Esophagus squamous epithelium (tissue), 5 donors: ENCODE data around the gene SLC22A7. TPM values are rescaled to one million over a fixed set of nuclear protein-coding genes. Genes with fewer than 3 reads are reported as not detected.

ENCODE experiments used
- DNase-seq: peaks from one replicate; lab custom pipeline; 2025; lab: John Stamatoyannopoulos, UW
- H3K27ac ChIP-seq, 4 donors: fragments of 200-600 bp; sonication (generic); one replicate each; pipeline ENCODE4 v1.5.1; 2016 to 2019; ENCODE audit warnings: mild to moderate bottlenecking in 1 of 4
- H3K27me3 ChIP-seq, 4 donors: fragments of 200-600 bp; sonication (generic); 1 replicate in 3 of 4; 2 replicates in 1 of 4; pipeline versions ENCODE4 v1.5.1 to v1.6.0; 2017 to 2021; ENCODE audit warnings: antibody characterized with exemption in 1 of 4
- H3K36me3 ChIP-seq, 3 donors: fragments of 200-600 bp; sonication (generic); one replicate each; pipeline ENCODE4 v1.5.1; 2016 to 2019
- H3K4me1 ChIP-seq, 3 donors: fragments of 200-600 bp; sonication (generic); one replicate each; pipeline ENCODE4 v1.5.1; 2017 to 2019
- H3K4me3 ChIP-seq, 4 donors: fragments of 200-600 bp; sonication (generic); 1 replicate in 3 of 4; 2 replicates in 1 of 4; pipeline ENCODE4 v1.5.1; 2016 to 2019; ENCODE audit warnings: mild to moderate bottlenecking in 2 of 4, moderate library complexity in 1 of 4
- H3K9me3 ChIP-seq, 3 donors: fragments of 200-600 bp; sonication (generic); one replicate each; pipeline ENCODE4 v1.5.1; 2016 to 2019
- CTCF ChIP-seq, 6 experiments: fragments of 450-650 bp in 4 of 6; fragments of 200-600 bp in 2 of 6; sonication (generic) in 2 of 6; IDR thresholded peaks; one replicate each; pipeline ENCODE4 v1.5.1; 2016 to 2019; ENCODE audit warnings: antibody characterized with exemption in 6 of 6, mild to moderate bottlenecking in 4 of 6, moderate library complexity in 4 of 6
- POLR2A ChIP-seq, 4 donors: fragments of 450-650 bp; IDR thresholded peaks; one replicate each; pipeline ENCODE4 v1.6.1; 2017; ENCODE audit warnings: antibody characterized with exemption in 4 of 4, mild to moderate bottlenecking in 4 of 4, moderate library complexity in 3 of 4
- WGBS, 2 donors: methylation state at CpG; one replicate each; pipeline ENCODE4 v1.1.5; 2018; 5-methylcytosine and 5-hydroxymethylcytosine counted together
- intact Hi-C: fragments of 100-400 bp; cut with DNase I; formaldehyde crosslinking; loops from one replicate; pipeline ENCODE4 v1.15.0; 2022
- total RNA-seq, 4 donors: library from RNA; depleted of rRNA; stranded (reverse); fragments of >200 nt; gene quantifications; one replicate each; pipeline ENCODE4 v1.1.0, GENCODE V29; 2016
- donor health status: DM: yes; HTN: yes; CAD: no.

SLC22A7 gene
- total RNA-seq, 4 donors from 2014 or later: not detected

GRCh38 chr6:43264599-43265145 lies 33.4 kb upstream of the SLC22A7 start:
- Histone ChIP-seq H3K4me3 (no peak overlapping the region), H3K9me3 (no peaks in the 10 kb centered on the region), H3K36me3 (no peaks in the 10 kb centered on the region), H3K4me1 (peaks cover 0 to 23% (median 12%) of the 10 kb centered on the region in 3 donors), H3K27me3 (peaks cover 0 to 17% (median 0%) of the 10 kb centered on the region in 4 donors), H3K27ac (no peak overlapping the region)
- WGBS, 2 donors: 78 to 83% methylated on average over 5 of the region's 5 CpGs
- TF ChIP-seq CTCF (IDR thresholded peaks at IDR 0.05) (no peak), POLR2A (IDR thresholded peaks at IDR 0.05) (no peak)
- intact Hi-C loops: loop anchor here (10.0 kb wide), 1 partner anchor 240 kb away; no protein-coding TSS in a partner anchor
- DNase-seq: no peak

GRCh38 chr6:43265564-43265963 lies 32.5 kb upstream of the SLC22A7 start:
- intact Hi-C loops: loop anchor here (10.0 kb wide), 1 partner anchor 239 kb away; no protein-coding TSS in a partner anchor
- Histone ChIP-seq H3K27ac (no peak overlapping the region), H3K4me3 (no peak overlapping the region), H3K9me3 (no peaks in the 10 kb centered on the region), H3K4me1 (peaks cover 0 to 29% (median 14%) of the 10 kb centered on the region in 3 donors), H3K36me3 (no peaks in the 10 kb centered on the region), H3K27me3 (peaks cover 0 to 24% (median 0%) of the 10 kb centered on the region in 4 donors)
- 87 to 90% methylated on average over 3 to 6 of the region's 6 CpGs for WGBS, 2 donors
- no peak for DNase-seq
- TF ChIP-seq CTCF (IDR thresholded peaks at IDR 0.05): no peak
- TF ChIP-seq POLR2A (IDR thresholded peaks at IDR 0.05): no peak

GRCh38 chr6:43267619-43268354 lies 30.3 kb upstream of the SLC22A7 start:
- Histone ChIP-seq H3K27me3 (peaks cover 0 to 33% (median 0%) of the 10 kb centered on the region in 4 donors), H3K27ac (peak overlapping the region in 3 of 4 donors; percentile 48 to 81 (median 63)), H3K9me3 (no peaks in the 10 kb centered on the region), H3K4me3 (no peak overlapping the region), H3K4me1 (peaks cover 0 to 25% (median 14%) of the 10 kb centered on the region in 3 donors), H3K36me3 (no peaks in the 10 kb centered on the region)
- WGBS, 2 donors: 73 to 79% methylated on average over 7 of the region's 7 CpGs
- intact Hi-C loops: loop anchor here (10.0 kb wide), 1 partner anchor 237 kb away; no protein-coding TSS in a partner anchor
- TF ChIP-seq CTCF (IDR thresholded peaks at IDR 0.05) (no peak), POLR2A (IDR thresholded peaks at IDR 0.05) (no peak)
- DNase-seq: no peak

- H3K27ac ChIP-seq: peak overlapping the region in 3 of 4 donors; percentile 48 to 81 (median 63)
- no peaks in the 10 kb centered on the region for H3K9me3 ChIP-seq
- peaks cover 0 to 38% (median 0%) of the 10 kb centered on the region in 4 donors for H3K27me3 ChIP-seq
- no peaks in the 10 kb centered on the region for H3K36me3 ChIP-seq
- no peak for DNase-seq
- H3K4me1 ChIP-seq: peaks cover 0 to 25% (median 14%) of the 10 kb centered on the region in 3 donors
- intact Hi-C loops: loop anchor here (10.0 kb wide), 1 partner anchor 236 kb away; no protein-coding TSS in a partner anchor
- TF ChIP-seq POLR2A (IDR thresholded peaks at IDR 0.05) (no peak), CTCF (IDR thresholded peaks at IDR 0.05) (no peak)
- WGBS, 2 donors: 59 to 71% methylated on average over 1 to 3 of the region's 3 CpGs
- H3K4me3 ChIP-seq: no peak overlapping the region
These were observed 29.7 kb upstream of the SLC22A7 start for GRCh38 chr6:43268355-43268700.
